Inferior parietal cortex (tissue), 1 donor: ENCODE measurements around the gene ANKLE1.
A peak's percentile ranks its signal among the peaks of the same experiment; 100 is the strongest.
"Not testable (repeated sequence)": the region's sequence is repeated elsewhere in the genome, so short reads cannot be mapped to it uniquely, and the experiment has no call there.

Experiments
- DNase-seq: peaks from one replicate; pipeline ENCODE4 v3.0.0-alpha.2; 2016; ENCODE audit errors: extremely low spot score

Gene ANKLE1

DNA sequence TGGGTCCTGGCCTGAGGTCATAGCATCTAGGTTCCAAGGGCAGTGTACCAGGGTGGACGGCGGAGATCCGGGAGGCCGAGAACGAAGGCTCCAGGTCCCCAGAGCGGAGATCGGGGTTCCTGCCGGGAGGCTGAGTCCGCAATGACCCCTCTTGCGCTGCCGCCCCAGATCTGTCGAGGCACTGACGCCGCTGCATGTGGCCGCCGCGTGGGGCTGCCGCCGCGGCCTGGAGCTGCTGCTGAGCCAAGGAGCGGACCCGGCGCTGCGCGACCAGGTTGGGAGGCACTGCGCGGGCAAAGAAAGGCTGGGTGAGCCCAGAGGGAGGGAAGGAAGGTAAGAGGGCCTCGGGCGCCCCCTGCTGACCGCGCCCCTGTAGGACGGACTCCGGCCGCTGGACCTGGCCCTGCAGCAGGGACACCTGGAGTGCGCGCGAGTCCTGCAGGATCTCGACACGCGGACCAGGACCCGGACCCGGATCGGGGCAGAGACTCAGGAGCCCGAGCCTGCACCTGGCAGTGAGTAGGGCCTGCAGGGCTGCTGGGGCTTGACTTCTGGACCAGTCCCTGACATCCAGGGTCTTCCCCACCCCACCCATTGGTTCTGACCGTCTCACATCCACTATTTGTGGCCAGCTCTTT is 906 bp downstream of the ANKLE1 start:
- DNase-seq, result peak; percentile 66

DNA sequence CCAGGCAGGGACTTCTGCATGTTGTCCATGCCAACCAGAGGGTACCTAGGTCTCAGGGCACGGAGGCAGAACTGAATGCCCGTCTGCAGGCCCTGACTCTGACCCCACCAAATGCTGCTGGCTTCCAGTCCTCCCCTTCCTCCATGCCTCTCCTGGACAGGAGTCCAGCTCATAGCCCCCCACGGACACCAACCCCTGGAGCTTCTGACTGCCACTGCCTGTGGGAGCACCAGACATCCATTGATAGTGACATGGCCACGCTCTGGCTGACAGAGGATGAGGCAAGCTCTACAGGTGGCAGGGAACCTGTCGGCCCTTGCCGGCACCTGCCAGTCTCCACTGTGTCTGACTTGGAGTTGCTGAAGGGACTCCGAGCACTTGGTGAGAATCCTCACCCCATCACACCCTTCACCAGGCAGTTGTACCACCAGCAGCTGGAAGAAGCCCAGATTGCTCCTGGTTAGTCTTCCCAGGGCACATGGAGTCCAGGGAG is 1.8 kb downstream of the ANKLE1 start:
- DNase-seq, result no peak

GRCh38 chr19:17285415-17286135 is 3.9 kb downstream of the ANKLE1 start:
- DNase-seq, result no peak

DNA sequence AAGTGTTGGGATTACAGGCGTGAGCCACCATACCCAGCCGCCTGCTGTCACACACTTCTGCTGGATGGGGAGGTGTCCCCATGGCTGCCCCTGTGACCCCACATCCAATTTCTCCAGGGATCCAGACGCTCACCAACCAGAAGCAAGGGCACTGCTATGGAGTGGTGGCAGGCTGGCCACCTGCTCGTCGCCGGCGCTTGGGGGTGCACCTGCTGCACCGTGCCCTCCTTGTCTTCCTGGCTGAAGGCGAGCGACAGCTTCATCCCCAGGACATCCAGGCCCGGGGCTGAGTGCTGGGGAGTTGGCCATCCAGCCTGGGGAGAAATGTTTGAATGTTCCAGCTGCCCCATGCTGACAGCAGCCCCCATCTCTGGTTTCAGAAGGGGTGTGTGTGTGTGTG is 4.6 kb downstream of the ANKLE1 start:
- no peak for DNase-seq

GRCh38 chr19:17286752-17287151 is 5.1 kb downstream of the ANKLE1 start:
- no peak for DNase-seq

DNA sequence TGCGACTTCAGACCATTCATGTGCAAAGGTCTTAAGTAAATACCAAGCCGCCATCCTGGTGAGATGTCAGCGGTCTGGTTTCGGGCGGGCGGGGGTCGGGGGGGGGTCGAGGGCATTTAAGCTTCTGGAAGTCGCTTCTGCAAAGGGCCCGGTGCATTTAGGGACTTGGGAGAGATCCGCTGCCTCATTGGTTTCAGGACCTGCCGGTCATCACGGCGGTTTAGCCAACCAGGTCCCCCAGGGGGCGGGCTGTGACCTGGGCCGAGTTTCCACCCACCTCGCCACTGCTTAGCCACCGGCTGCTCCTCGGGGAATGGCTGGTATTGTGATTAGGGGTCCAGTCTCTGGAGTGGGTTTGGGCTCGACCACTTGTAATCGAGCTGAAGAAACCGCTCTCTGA is 7.8 kb downstream of the ANKLE1 start:
- DNase-seq, result peak; percentile 36

GRCh38 chr19:17292301-17293074 is 10.8 kb downstream of the ANKLE1 start:
- peak; percentile 72 for DNase-seq

GRCh38 chr19:17293605-17294004 is 11.9 kb downstream of the ANKLE1 start:
- no peak for DNase-seq

DNA sequence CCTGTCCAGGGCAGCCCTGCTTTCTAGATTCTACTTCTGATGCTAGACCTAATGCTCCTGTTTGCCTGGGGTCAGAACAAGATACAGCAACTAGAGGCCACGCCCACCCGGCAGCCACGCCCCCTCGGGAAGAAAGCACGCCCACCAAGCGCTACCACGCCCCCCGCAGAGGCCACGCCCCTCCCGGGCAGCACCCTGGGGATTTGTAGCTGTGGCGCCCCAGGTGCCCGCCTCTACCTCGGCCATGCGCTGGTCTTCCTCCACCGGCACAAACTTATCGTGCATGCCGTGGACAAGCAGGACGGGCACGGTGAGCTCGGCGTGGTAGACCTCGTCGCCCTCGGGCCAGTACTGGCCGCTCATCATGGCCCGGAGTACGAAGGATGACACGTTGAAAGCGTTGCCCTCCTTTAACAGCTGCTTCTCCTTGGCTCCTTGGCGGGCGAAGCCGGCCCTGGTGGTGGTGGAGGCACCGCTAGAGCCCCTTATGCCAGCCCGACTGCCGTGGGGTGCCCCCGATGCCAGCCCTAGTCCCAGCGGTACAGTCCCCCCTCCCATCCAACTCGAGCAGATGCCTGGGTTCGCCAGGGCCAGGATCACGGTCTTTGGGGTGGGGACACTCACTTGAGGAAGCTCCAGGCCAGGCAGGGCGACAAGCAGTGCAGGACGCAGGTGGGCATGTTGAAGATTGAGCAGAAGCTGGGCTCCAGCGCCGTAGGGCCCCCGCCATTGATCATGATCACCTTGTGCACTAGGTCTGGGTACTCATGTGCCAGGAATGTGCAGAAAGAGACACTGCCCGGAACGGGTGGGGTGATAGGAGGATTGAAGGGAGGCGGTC is 12.6 kb downstream of the ANKLE1 start:
- DNase-seq, result no peak

- DNase-seq, result not testable (repeated sequence)
Measured at GRCh38 chr19:17295551-17295950, 13.8 kb downstream of the ANKLE1 start.

DNA sequence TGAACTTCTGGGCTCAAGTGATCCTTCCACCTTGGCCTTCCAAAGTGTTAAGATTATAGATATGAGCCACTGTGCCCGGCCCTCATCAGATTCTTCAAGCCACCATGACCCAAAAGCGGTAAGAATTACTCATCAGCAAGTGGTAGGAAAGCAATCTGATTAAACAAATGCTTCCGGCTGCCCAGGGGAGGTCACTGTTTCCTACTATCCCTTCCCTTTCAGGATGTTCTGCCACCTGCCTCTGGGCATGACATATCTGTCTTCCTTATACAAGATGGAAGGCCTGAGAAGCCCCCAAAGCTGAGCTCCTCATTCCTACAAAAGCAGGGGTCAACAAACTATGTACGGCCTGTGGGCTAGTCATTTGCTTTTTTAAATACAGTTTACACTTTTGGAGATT is 14.6 kb downstream of the ANKLE1 start:
- DNase-seq, result no peak

DNA sequence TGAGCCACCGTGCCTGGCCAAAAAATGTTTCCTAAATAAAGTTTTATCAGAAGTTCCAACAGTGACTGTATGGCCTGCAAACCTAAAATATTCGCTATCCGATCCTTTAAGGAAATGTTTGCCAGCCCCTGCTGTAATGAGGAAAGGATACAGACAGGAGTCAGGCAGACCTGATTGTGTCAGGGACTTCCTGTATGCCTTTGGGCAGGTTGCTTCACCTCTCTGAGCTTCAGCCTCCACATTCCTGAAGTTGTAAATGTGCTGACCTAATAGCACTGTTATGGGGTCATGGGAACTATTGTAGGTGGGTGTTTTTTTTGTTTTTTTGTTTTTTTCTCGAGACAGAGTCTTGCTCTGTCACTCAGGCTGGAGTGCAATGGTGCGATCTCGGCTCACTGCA is 15.3 kb downstream of the ANKLE1 start:
- DNase-seq, result no peak

GRCh38 chr19:17300992-17301619 is 19.4 kb downstream of the ANKLE1 start:
- no peak for DNase-seq

DNA sequence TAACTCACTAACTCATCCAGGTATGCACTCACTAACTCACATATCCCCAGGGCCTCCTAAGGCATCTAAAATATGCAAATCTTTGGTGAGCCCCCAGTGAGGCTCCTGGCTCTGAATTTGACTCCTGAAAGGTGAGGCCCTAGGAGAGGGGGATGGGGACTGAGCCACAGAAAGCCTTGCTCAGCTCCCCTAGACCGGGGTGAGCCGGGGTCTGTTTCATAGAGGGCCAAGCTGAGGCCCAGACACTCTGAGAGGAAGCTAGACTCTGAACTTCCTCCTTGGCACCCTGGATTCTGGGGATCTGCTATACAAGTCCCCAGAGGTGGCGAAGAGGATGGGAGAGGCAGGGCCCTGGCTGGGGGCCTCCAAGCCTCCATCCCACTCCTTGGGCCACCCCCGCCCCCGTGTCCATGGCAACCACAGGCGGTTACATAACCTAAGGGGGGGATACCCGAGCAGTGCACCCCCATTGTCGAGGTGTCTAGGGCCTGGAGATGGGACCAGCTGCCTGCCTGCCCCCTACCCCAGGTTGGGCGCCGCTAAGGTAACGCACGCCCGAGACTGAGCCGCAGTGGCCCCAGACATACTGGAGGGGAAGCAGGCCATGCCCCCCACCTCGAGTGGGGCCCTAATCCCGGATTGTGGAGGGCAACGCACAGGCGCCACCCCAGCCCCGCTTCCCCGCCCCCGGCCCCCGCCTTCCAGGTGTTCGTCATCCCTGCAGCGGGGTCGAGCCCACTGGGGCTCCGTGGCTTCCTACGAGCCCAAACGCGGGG is 20.9 kb downstream of the ANKLE1 start:
- no peak for DNase-seq

GRCh38 chr19:17303167-17303939 is 21.7 kb downstream of the ANKLE1 start, which contains the start of gene ABHD8:
Gene ABHD8, minus strand, starts transcription at chr19:17303425. Its CDS starts 1,809 bp downstream, at chr19:17301616.
- peak; percentile 91 for DNase-seq

DNA sequence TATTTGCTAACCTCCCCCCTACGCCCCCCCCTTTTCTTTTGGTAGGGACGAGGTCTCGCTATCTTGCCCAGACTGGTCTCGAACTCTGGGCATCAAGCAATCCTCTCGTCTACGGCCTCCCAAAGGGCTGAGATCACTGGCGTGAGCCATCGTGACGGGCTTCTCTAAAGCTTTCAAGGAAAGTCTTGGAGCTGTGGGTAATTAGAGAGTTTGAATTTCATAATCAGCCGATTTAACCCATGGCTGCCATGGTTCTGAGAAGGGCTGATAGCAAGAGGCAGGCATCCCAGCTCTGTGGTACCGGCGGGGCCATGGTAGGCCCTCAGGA is 22.2 kb downstream of the ANKLE1 start:
- DNase-seq, result no peak

DNA sequence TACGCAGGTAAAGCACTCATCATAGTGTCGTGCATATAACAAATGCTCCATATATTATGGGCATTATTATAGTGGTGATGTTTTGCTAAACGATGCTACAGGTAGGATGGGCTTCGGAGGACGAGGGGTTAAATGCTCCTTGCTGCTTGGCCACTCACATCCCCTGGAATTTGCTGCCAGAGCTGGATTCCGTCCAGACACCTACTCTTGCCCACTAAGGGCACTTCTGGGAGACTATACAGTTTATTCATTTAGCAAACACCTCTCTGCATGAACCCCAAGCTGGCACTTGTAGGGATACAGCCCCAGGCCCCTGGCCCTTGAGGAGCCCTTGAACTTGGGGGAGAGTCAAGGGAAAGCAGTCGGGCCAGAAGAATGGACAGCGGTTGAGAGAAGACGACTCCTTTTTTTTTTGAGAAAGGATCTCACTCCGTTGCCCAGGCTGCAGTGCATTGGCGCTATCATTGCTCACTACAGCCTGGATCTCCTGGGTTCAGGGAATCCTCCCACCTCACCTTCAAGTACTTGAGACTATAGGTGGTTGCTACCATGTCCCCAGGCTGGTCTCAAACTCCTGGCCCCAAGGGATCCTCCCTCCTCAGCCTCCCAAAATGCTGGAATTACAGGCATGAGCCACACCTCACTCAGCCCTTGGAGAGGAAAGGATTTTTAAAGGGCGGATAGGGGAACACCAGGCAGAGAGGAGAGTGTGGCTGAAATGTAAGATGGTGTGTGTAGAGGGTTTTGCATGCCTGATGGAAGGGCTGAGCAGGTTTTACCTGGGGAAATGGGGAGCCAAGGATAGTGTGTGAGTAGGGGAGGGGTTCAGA is 22.9 kb downstream of the ANKLE1 start:
- DNase-seq, result no peak

DNA sequence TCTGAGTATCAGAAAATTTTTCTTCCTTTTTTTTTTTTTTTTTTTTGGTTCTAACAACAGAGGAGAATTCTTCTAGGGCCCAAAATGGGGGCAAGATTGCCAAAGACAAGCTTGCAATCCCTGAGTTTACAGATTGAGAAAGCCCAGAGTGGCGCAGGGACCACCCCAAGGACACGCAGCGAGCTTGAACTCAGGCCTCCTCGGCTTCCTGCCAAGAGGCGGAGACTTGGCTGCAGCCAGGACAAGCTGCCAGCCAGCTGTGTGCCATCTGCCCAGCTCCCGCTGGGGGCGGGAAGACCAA is 23.5 kb downstream of the ANKLE1 start:
- no peak for DNase-seq
